ENCODE results near the gene NF2. TPM values are rescaled to one million over a fixed set of nuclear protein-coding genes. Genes with fewer than 3 reads are reported as not detected.

NF2 gene
- total RNA-seq, 1 donor from 2014 or later = 42.4 TPM

DNA sequence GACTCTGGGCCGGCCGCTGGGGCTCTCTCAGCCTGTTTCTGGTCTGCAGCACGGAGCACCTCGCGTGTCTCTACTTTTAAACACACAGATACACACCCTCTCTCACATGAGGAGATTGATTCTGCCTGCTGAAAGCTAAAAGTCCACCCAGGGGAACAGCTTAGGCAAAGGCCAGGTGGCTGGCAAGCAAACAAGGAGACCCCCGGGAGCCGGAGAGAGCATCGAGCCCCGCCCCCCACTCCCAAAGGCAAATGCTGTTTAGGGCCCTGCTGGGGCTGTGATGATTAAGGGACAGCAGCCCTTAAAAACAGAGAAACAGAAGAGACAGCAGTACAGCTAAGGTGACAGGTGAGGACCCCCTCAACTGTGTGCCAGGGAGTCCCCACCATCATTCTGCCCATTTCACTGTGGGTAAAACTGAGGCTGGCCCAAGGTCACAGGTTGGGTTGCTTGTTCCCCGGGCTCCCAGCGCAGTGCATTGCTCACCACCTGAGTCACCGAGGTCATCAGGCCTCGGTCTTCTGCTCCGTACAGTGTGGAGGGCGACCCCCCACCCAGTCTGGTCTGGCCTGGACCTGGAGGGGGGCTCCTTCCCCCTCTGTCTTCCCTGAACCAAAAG, 123.2 kb downstream of the NF2 start:
- TF ChIP-seq, protein P1, sequence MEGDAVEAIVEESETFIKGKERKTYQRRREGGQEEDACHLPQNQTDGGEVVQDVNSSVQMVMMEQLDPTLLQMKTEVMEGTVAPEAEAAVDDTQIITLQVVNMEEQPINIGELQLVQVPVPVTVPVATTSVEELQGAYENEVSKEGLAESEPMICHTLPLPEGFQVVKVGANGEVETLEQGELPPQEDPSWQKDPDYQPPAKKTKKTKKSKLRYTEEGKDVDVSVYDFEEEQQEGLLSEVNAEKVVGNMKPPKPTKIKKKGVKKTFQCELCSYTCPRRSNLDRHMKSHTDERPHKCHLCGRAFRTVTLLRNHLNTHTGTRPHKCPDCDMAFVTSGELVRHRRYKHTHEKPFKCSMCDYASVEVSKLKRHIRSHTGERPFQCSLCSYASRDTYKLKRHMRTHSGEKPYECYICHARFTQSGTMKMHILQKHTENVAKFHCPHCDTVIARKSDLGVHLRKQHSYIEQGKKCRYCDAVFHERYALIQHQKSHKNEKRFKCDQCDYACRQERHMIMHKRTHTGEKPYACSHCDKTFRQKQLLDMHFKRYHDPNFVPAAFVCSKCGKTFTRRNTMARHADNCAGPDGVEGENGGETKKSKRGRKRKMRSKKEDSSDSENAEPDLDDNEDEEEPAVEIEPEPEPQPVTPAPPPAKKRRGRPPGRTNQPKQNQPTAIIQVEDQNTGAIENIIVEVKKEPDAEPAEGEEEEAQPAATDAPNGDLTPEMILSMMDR (IDR thresholded peaks at IDR 0.05) = no peak
- intact Hi-C loops (cut with DNase I) = no loop called here

DNA sequence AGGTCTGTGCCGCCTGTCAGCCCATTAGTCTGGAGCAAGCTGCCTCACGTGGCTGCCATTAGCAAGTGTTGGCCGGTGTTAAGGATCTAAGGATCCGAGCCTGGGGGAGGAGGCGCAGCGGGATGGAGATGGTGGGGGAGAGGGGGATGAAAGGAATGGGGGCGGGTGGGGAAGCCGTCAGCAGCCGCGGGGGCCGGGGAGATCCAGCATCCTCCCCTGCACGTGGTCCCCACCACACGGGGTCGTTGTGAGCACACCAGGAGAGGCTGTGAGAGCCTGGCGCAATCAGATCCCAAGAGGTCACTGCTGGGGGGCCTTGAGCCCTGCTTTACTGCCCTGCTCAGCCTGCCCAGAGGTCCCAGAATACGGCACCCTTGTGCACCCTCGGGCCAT, 123.7 kb downstream of the NF2 start:
- no peaks in the 10 kb centered on the region for H3K9me3 ChIP-seq
- H3K27me3 ChIP-seq (ENCODE audit: low read depth) = peaks cover 9% of the 10 kb centered on the region
- intact Hi-C loops (cut with DNase I) = no loop called here
- no peaks in the 10 kb centered on the region for H3K4me1 ChIP-seq
- peaks cover 12% of the 10 kb centered on the region for H3K36me3 ChIP-seq
- peak; percentile 36 to 43 for ATAC-seq
- peak; percentile 56 for DNase-seq
- H3K4me3 ChIP-seq = no peak overlapping the region
- H3K27ac ChIP-seq = no peak overlapping the region
- TF ChIP-seq, protein P1 (IDR thresholded peaks at IDR 0.05) = peak; percentile 45

More for the DNA sequence above, 123.2 kb downstream of the NF2 start:
- ATAC-seq (no peak), DNase-seq (no peak)
- Histone ChIP-seq H3K36me3 (peaks cover 12% of the 10 kb centered on the region), H3K4me1 (no peaks in the 10 kb centered on the region), H3K27me3 (ENCODE audit: low read depth) (peaks cover 14% of the 10 kb centered on the region), H3K9me3 (no peaks in the 10 kb centered on the region), H3K27ac (no peak overlapping the region), H3K4me3 (no peak overlapping the region)

DNA sequence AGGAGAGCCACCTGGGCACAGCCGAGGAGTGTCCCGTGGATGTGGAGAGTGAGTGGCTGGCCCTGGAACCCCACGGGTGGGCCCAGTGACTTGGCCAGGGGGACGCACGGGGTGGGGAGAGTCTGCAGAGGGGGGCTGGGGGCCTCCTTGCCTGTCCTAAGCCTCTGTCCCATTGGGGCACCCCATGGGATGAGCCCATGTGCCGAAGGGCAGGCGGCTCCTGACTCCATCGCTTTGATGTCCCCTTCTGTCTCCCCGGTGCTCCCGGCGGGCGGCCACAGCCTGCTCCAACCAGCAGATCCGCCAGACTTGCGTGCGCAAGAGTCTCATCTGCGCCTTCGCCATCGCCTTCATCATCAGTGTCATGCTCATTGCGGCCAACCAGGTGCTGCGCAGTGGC, 125.7 kb downstream of the NF2 start:
- Histone ChIP-seq H3K4me1 (no peaks in the 10 kb centered on the region), H3K4me3 (no peak overlapping the region), H3K27ac (no peak overlapping the region), H3K9me3 (no peaks in the 10 kb centered on the region), H3K27me3 (ENCODE audit: low read depth) (no peaks in the 10 kb centered on the region), H3K36me3 (peaks cover 25% of the 10 kb centered on the region)
- TF ChIP-seq, protein P1 (IDR thresholded peaks at IDR 0.05) = no peak
- ATAC-seq (no peak), DNase-seq (no peak)
- intact Hi-C loops (cut with DNase I) = no loop called here

DNA sequence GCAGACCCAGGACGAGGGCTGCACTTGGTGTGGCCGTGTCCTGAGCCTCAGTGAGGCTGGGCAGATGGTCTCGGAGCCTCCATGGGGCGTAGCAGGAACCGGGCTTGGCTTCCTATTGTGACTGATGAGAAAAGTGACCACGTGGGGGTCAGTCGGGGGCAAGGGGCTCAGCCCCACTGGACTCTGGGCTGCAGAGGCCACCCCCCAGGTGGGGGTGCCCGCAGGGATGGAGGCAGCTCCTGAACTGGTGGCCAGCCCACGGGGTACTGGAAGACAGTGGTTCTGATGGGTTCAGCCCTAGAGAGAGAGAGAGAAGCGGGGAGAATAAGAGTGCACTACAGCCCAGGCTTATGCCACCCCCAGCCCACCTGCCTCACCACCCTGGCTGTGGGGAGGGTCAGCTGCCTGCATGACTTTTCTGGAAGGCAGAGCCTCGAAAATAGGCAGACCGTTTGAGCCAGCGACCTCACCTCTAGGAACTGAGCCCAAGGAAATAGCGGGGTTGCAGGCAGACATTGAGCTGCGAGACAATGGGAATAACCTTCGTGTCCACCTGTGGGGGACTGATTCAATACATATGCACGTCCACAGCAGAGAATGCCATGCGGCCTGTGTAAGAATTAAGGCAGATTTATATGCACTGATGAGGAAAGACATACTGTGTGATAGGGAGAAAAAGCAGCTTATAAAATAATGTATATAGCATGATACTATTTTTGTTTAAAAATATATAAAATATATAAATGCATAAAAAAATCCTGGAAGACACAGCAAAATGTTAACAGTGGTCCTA, 127.8 kb downstream of the NF2 start:
- Histone ChIP-seq H3K4me1 (no peaks in the 10 kb centered on the region), H3K9me3 (no peaks in the 10 kb centered on the region), H3K27me3 (ENCODE audit: low read depth) (no peaks in the 10 kb centered on the region), H3K36me3 (peaks cover 35% of the 10 kb centered on the region), H3K27ac (no peak overlapping the region), H3K4me3 (no peak overlapping the region)
- intact Hi-C loops (cut with DNase I) = no loop called here
- DNase-seq (no peak), ATAC-seq (no peak)
- TF ChIP-seq, protein P1 (IDR thresholded peaks at IDR 0.05) = no peak

DNA sequence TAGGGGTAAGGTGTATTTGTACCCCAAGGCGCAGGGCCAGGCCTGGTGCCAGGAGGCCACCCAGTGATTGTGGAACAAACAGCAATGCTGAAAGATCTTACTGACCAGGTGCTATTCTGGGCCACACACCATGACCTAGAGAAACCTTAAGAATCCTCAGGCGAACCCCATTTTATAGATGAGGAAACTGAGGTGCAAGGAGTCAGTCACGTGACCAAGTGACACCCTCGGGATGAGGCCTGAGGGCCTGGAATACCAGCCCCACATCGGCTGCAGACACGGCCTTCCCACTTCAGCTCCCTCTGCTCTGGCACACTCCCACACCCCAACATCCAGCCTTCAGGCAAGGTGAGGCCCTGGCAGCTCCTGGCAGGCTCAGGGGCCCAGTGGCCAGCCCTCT, 129.4 kb downstream of the NF2 start:
- TF ChIP-seq, protein P1 (IDR thresholded peaks at IDR 0.05) = no peak
- peaks cover 36% of the 10 kb centered on the region for H3K36me3 ChIP-seq
- H3K27ac ChIP-seq = no peak overlapping the region
- intact Hi-C loops (cut with DNase I) = no loop called here
- no peak for DNase-seq
- no peaks in the 10 kb centered on the region for H3K9me3 ChIP-seq
- H3K27me3 ChIP-seq (ENCODE audit: low read depth) = no peaks in the 10 kb centered on the region
- ATAC-seq = no peak
- H3K4me3 ChIP-seq = no peak overlapping the region
- H3K4me1 ChIP-seq = no peaks in the 10 kb centered on the region

Measured in lower lobe of right lung (tissue), 2 donors.